ENCODE results near the gene PTPRZ1. TPM values are rescaled to one million over a fixed set of nuclear protein-coding genes. Genes with fewer than 3 reads are reported as not detected.

The PTPRZ1 gene
- total and polyA plus RNA-seq, 2 of the 4 experiments (the other 2 are of a cell fraction): not detected

DNA sequence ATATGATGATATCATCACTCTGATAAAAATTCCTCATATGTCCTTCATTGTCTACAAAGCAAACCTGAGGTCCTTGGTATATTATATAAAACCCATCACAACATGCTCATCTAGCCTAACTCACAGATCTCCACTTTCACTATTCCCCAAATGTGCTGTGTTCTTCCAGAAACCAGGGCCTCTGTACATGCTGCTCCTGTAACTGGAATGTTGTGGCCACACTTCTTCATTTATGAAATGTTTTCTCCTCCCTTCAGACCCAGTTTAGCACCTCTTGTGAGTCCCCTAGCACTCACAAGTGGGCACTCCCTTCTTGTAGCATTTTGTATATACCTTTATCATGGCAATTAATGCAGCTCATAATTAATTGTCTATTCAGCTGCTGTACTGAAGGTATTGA lies 209.2 kb downstream of the PTPRZ1 start:
- BruUV-seq (replicated peaks): no TSS peak
- Histone ChIP-seq H3K27ac (ENCODE audit: insufficient read depth, low read length) (no peak overlapping the region), H4K91ac (ENCODE audit: insufficient read depth, low read depth, low read length) (no peak overlapping the region), H4K5ac (ENCODE audit: low read depth, low read length) (no peak overlapping the region), H3K4me3 (ENCODE audit: insufficient read depth, low read depth, low read length) (no peak overlapping the region), H2AK5ac (ENCODE audit: low read depth, low read length) (no peak overlapping the region), H3K9me3 (ENCODE audit: control insufficient read depth, insufficient read depth, low read length) (no peaks in the 10 kb centered on the region), H3K9me1 (ENCODE audit: insufficient read depth, low read length) (no peaks in the 10 kb centered on the region; the same call in 1 of the 2 replicates), H3K36me3 (ENCODE audit: control insufficient read depth, insufficient read depth, low read length) (peaks cover 12% of the 10 kb centered on the region), H2BK15ac (ENCODE audit: low read depth, low read length) (no peak overlapping the region), H3K18ac (ENCODE audit: low read depth, low read length) (no peak overlapping the region), H3K23ac (ENCODE audit: low read depth, low read length) (no peak overlapping the region), H3K56ac (ENCODE audit: extremely low read depth, insufficient read depth, low read length) (no peak overlapping the region), H2BK120ac (ENCODE audit: low read depth, low read length) (no peak overlapping the region), H3K4me2 (ENCODE audit: low read depth, low read length) (no peak overlapping the region), H3K4me1 (ENCODE audit: control insufficient read depth, insufficient read depth, low read length) (no peaks in the 10 kb centered on the region), H2AK9ac (replicated peaks; ENCODE audit: low read depth, low read length, poor library complexity) (no peak overlapping the region), H2AFZ (replicated peaks; ENCODE audit: low read length, poor library complexity) (no peak overlapping the region), H3K79me1 (ENCODE audit: low read depth in 1 of 2, low read length in 2 of 2) (no peaks in the 10 kb centered on the region), H3K27me3 (ENCODE audit: control insufficient read depth, insufficient read depth, low read length) (no peaks in the 10 kb centered on the region), H2BK20ac (ENCODE audit: low read depth, low read length) (no peak overlapping the region), H3K4ac (ENCODE audit: low read depth, low read length) (no peak overlapping the region), H4K8ac (ENCODE audit: low read depth in 2 of 2, low read length in 2 of 2) (no peak overlapping the region), H3K14ac (replicated peaks; ENCODE audit: low read depth, low read length) (no peak overlapping the region), H2BK5ac (ENCODE audit: low read depth, low read length, poor library complexity, severe bottlenecking) (no peak overlapping the region), H3K9ac (ENCODE audit: low read depth, low read length) (no peak overlapping the region), H4K20me1 (ENCODE audit: insufficient read depth, low read length) (no peaks in the 10 kb centered on the region)
- ChIA-PET POLR2A (ENCODE audit: unreplicated experiment) (no interaction called here), CTCF (interaction anchor here (1.8 kb wide), 1 partner anchor 11 kb away, joined by 12 read pairs; no protein-coding TSS in a partner anchor)
- TF ChIP-seq MAZ (IDR thresholded peaks at IDR 0.05; ENCODE audit: borderline replicate concordance, low read depth, low read length): no peak
- TF ChIP-seq BHLHE40 (IDR thresholded peaks at IDR 0.05; ENCODE audit: low read depth, low read length): no peak
- TF ChIP-seq RFX5 (IDR thresholded peaks at IDR 0.05; ENCODE audit: low read depth, low read length): no peak
- TF ChIP-seq CHD1 (IDR thresholded peaks at IDR 0.05; ENCODE audit: low read depth, low read length): no peak
- TF ChIP-seq, protein P1, sequence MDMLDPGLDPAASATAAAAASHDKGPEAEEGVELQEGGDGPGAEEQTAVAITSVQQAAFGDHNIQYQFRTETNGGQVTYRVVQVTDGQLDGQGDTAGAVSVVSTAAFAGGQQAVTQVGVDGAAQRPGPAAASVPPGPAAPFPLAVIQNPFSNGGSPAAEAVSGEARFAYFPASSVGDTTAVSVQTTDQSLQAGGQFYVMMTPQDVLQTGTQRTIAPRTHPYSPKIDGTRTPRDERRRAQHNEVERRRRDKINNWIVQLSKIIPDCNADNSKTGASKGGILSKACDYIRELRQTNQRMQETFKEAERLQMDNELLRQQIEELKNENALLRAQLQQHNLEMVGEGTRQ (IDR thresholded peaks at IDR 0.05; ENCODE audit: low read depth, low read length): no peak
- TF ChIP-seq ELK1 (IDR thresholded peaks at IDR 0.05; ENCODE audit: borderline replicate concordance, low read depth, low read length): no peak
- TF ChIP-seq, protein P2, sequence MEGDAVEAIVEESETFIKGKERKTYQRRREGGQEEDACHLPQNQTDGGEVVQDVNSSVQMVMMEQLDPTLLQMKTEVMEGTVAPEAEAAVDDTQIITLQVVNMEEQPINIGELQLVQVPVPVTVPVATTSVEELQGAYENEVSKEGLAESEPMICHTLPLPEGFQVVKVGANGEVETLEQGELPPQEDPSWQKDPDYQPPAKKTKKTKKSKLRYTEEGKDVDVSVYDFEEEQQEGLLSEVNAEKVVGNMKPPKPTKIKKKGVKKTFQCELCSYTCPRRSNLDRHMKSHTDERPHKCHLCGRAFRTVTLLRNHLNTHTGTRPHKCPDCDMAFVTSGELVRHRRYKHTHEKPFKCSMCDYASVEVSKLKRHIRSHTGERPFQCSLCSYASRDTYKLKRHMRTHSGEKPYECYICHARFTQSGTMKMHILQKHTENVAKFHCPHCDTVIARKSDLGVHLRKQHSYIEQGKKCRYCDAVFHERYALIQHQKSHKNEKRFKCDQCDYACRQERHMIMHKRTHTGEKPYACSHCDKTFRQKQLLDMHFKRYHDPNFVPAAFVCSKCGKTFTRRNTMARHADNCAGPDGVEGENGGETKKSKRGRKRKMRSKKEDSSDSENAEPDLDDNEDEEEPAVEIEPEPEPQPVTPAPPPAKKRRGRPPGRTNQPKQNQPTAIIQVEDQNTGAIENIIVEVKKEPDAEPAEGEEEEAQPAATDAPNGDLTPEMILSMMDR (conservative IDR thresholded peaks at IDR 0.05; ENCODE audit: low read depth, low read length): no peak
- no peak for TF ChIP-seq RAD21 (IDR thresholded peaks at IDR 0.05; ENCODE audit: low read length)
- TF ChIP-seq NFE2L2 (IDR thresholded peaks at IDR 0.05; ENCODE audit: low read depth, low read length): no peak
- TF ChIP-seq MAFK (IDR thresholded peaks at IDR 0.05; ENCODE audit: low read depth, low read length): no peak
- no peak for TF ChIP-seq SMC3 (IDR thresholded peaks at IDR 0.05; ENCODE audit: low read depth, low read length)
- no peak for TF ChIP-seq FOS (IDR thresholded peaks at IDR 0.05; ENCODE audit: low read depth, low read length)
- TF ChIP-seq POLR2A (IDR thresholded peaks at IDR 0.05; ENCODE audit: low read depth, low read length): no peak
- no peak for TF ChIP-seq RCOR1 (IDR thresholded peaks at IDR 0.05; ENCODE audit: insufficient replicate concordance, low read length)
- ATAC-seq (ENCODE audit: low read depth): no peak
- in situ Hi-C loops (cut with MboI; ENCODE audit: low sequenced_read_pairs): no loop called here
- dilution Hi-C loops (cut with HindIII; ENCODE audit: low sequenced_read_pairs, unreplicated experiment): no loop called here
- intact Hi-C loops (cut with micrococcal nuclease): no loop called here
- DNase-seq: no peak
